GM12878 (cell line): ENCODE data around the gene ANKRD44. TPM values are rescaled to one million over a fixed set of nuclear protein-coding genes. Genes with fewer than 3 reads are reported as not detected.

Experiments
- ATF7 ChIP-seq: fragments of 450-650 bp; IDR thresholded peaks from 2 replicates; pipeline ENCODE4 v1.6.1; 2016; ENCODE audit warnings: low read depth, mild to moderate bottlenecking
- BCLAF1 ChIP-seq: fragments of 450-650 bp; IDR thresholded peaks from 2 replicates; pipeline ENCODE4 v1.6.1; 2017; ENCODE audit warnings: antibody characterized with exemption, mild to moderate bottlenecking, moderate library complexity
- BRCA1 ChIP-seq: IDR thresholded peaks from 2 replicates; pipeline ENCODE4 v1.6.1; 2011; ENCODE audit warnings: low read depth, low read length, improper control_type of control experiment
- CEBPB ChIP-seq, 2 experiments: fragments of 150-350 bp in 1 of 2; IDR thresholded peaks; 2 replicates each; pipeline ENCODE4 v1.6.1; 2012 to 2014; ENCODE audit warnings: low read depth in 2 of 2, low read length in 2 of 2, borderline replicate concordance in 1 of 2, inconsistent platforms in 1 of 2
- EGR1 ChIP-seq, 2 experiments: IDR thresholded peaks; 1 replicate in 1 of 2; 2 replicates in 1 of 2; pipeline ENCODE4 v1.6.1; 2011 to 2012; ENCODE audit warnings: low read depth in 2 of 2, low read length in 2 of 2, borderline replicate concordance in 1 of 2, mild to moderate bottlenecking in 1 of 2, moderate library complexity in 1 of 2
- GATAD2B ChIP-seq: fragments of 450-650 bp; conservative IDR thresholded peaks from 2 replicates; pipeline ENCODE4 v1.6.1; 2017; ENCODE audit warnings: low read depth, mild to moderate bottlenecking, moderate library complexity
- HDGF ChIP-seq: fragments of 450-650 bp; IDR thresholded peaks from 2 replicates; pipeline ENCODE4 v1.6.1; 2016; ENCODE audit warnings: antibody characterized with exemption
- JUND ChIP-seq: IDR thresholded peaks from 2 replicates; pipeline ENCODE4 v1.6.1; 2012; ENCODE audit warnings: low read depth, mild to moderate bottlenecking, low read length, improper control_type of control experiment, moderate library complexity
- MYB ChIP-seq: fragments of 150-350 bp; IDR thresholded peaks from 2 replicates; pipeline ENCODE4 v1.6.1; 2014; ENCODE audit warnings: mild to moderate bottlenecking, low read depth, low read length, borderline replicate concordance
- NBN ChIP-seq: fragments of 450-650 bp; IDR thresholded peaks from 2 replicates; pipeline ENCODE4 v1.6.1; 2016
- POLR2AphosphoS2 ChIP-seq: IDR thresholded peaks from 2 replicates; pipeline ENCODE4 v1.6.1; 2011; ENCODE audit warnings: low read depth, mild to moderate bottlenecking, low read length, improper control_type of control experiment, moderate library complexity
- SMC3 ChIP-seq: IDR thresholded peaks from 2 replicates; pipeline ENCODE4 v1.6.1; 2011; ENCODE audit warnings: low read length, improper control_type of control experiment, borderline replicate concordance
- SRF ChIP-seq, 2 experiments: IDR thresholded peaks; 2 replicates each; pipeline ENCODE4 v1.6.1; 2011; ENCODE audit warnings: low read depth in 2 of 2, low read length in 2 of 2, mild to moderate bottlenecking in 1 of 2, moderate library complexity in 1 of 2
- TAF1 ChIP-seq: IDR thresholded peaks from 2 replicates; pipeline ENCODE4 v1.6.1; 2011; ENCODE audit warnings: mild to moderate bottlenecking, low read depth, low read length, borderline replicate concordance
- ZBTB11 ChIP-seq: fragments of 450-650 bp; formaldehyde crosslinking; IDR thresholded peaks from 2 replicates; pipeline ENCODE4 v1.5.0; 2022; ENCODE audit warnings: mild to moderate bottlenecking, missing genetic modification characterization
- ZNF384 ChIP-seq: IDR thresholded peaks from 2 replicates; pipeline ENCODE4 v1.6.1; 2012; ENCODE audit warnings: low read depth, mild to moderate bottlenecking, low read length, improper control_type of control experiment, borderline replicate concordance
- ZNF687 ChIP-seq: fragments of 450-650 bp; IDR thresholded peaks from 2 replicates; pipeline ENCODE4 v1.6.1; 2017; ENCODE audit warnings: mild to moderate bottlenecking, moderate library complexity
- polyA plus RNA-seq, 11 experiments: library from polyadenylated mRNA; depleted of rRNA in 4 of 11; unstranded in 6 of 11; stranded (reverse) in 5 of 11; fragments of >200 nt; fragmentation: Nextera tagmentation in 4 of 11; fragmentation: Illumina TruSeq in 1 of 11; extraction: Ambion mirVana in 4 of 11; extraction: Trizol in 1 of 11; gene quantifications; 1 replicate in 1 of 11; 2 replicates in 10 of 11; pipeline versions ENCODE4 v1.2.1 to v1.2.3, GENCODE V29; 2011 to 2016; ENCODE audit warnings: inconsistent platforms in 2 of 11, missing spikeins in 2 of 11, low read depth in 1 of 11
- total RNA-seq, 4 experiments: library from RNA; depleted of rRNA in 3 of 4; stranded (reverse); fragments of >200 nt in 3 of 4; fragmentation: Illumina TruSeq in 1 of 4; extraction: Trizol in 1 of 4; gene quantifications; 2 replicates each; pipeline versions ENCODE4 v1.2.1 to v1.2.3, GENCODE V29; 2013 to 2021

Gene ANKRD44
- total and polyA plus RNA-seq, 10 of the 15 experiments (the other 5 are each of a cell fraction or from before 2014, with no cell fraction given) = 19.1 to 99.1 (median 59.6) TPM

- TF ChIP-seq ZNF687 (no peak), JUND (no peak), CEBPB (IDR thresholded peaks at IDR 0.05; ENCODE audit: borderline replicate concordance in 1 of 2, low read depth in 2 of 2, low read length in 2 of 2) (no peak), ZBTB11 (CRISPR knock-in tag) (no peak), ATF7 (peak; percentile 40), HDGF (no peak), BRCA1 (no peak), BCLAF1 (no peak), ZNF384 (no peak), SRF (IDR thresholded peaks at IDR 0.05; ENCODE audit: low read depth in 2 of 2, low read length in 2 of 2) (no peak), NBN (0 out of 2 replicates have a peak, but pooled peaks have one; percentile 46), TAF1 (no peak), POLR2AphosphoS2 (no peak), EGR1 (IDR thresholded peaks at IDR 0.05; ENCODE audit: borderline replicate concordance in 1 of 2, low read depth in 2 of 2, low read length in 2 of 2) (no peak), MYB (no peak), SMC3 (peak; percentile 83; the same call in 1 of the 2 replicates), GATAD2B (no peak)
Measured at GRCh38 chr2:197168705-197169104, 141.9 kb downstream of the ANKRD44 start (continued).
